Uterus (tissue), 4 donors: ENCODE measurements around the gene APOBEC2. TPM values are rescaled to one million over a fixed set of nuclear protein-coding genes. Genes with fewer than 3 reads are reported as not detected.

Source experiments
- DNase-seq, 2 donors: peaks; one replicate each; pipeline ENCODE4 v3.0.0-alpha.2; 2019 to 2020
- H3K27ac ChIP-seq, 2 donors: fragments of 200-600 bp; sonication (generic); 1 replicate in 1 of 2; 2 replicates in 1 of 2; pipeline ENCODE4 v1.5.1; 2016 to 2018
- H3K27me3 ChIP-seq, 2 donors: fragments of 200-600 bp; sonication (generic); one replicate each; pipeline ENCODE4 v1.5.1; 2018 to 2019; ENCODE audit warnings: control low read depth in 1 of 2
- H3K36me3 ChIP-seq, 2 donors: fragments of 200-600 bp; sonication (generic); one replicate each; pipeline ENCODE4 v1.5.1; 2019; ENCODE audit warnings: control low read depth in 1 of 2
- H3K4me1 ChIP-seq, 2 donors: fragments of 200-600 bp; sonication (generic); one replicate each; pipeline ENCODE4 v1.5.1; 2018 to 2019; ENCODE audit warnings: control low read depth in 1 of 2
- H3K4me3 ChIP-seq, 2 donors: fragments of 200-600 bp; sonication (generic); 1 replicate in 1 of 2; 2 replicates in 1 of 2; pipeline ENCODE4 v1.5.1; 2018 to 2019; ENCODE audit warnings: mild to moderate bottlenecking in 1 of 2
- H3K9me3 ChIP-seq, 2 donors: fragments of 200-600 bp; sonication (generic); one replicate each; pipeline ENCODE4 v1.5.1; 2019; ENCODE audit warnings: control low read depth in 1 of 2
- POLR2A ChIP-seq, 2 donors: fragments of 450-650 bp; IDR thresholded peaks; one replicate each; pipeline ENCODE4 v1.6.1; 2016; ENCODE audit warnings: antibody characterized with exemption in 2 of 2, mild to moderate bottlenecking in 1 of 2, moderate library complexity in 1 of 2
- intact Hi-C: fragments of 100-400 bp; cut with DNase I; formaldehyde crosslinking; loops from one replicate; pipeline ENCODE4 v1.15.1; 2023; ENCODE audit warnings: low total_unique reads
- total RNA-seq, 4 donors: library from RNA; depleted of rRNA in 3 of 4; stranded (reverse); fragments of >200 nt in 3 of 4; gene quantifications; one replicate each; pipeline versions ENCODE4 v1.1.0 to v1.2.4, GENCODE V29; 2014 to 2023
- TF ChIP-seq, protein P1 (sequence below), 4 experiments: fragments of 200-600 bp in 2 of 4; fragments of 450-650 bp in 2 of 4; sonication (generic) in 2 of 4; IDR thresholded peaks; one replicate each; pipeline ENCODE4 v1.5.1; 2016 to 2019; ENCODE audit warnings: antibody characterized with exemption in 4 of 4, mild to moderate bottlenecking in 2 of 4, moderate library complexity in 1 of 4
- donor health status: DM: yes; HTN: yes; CAD: no.

Gene APOBEC2
- total RNA-seq, 4 donors from 2014 or later, result not detected

DNA sequence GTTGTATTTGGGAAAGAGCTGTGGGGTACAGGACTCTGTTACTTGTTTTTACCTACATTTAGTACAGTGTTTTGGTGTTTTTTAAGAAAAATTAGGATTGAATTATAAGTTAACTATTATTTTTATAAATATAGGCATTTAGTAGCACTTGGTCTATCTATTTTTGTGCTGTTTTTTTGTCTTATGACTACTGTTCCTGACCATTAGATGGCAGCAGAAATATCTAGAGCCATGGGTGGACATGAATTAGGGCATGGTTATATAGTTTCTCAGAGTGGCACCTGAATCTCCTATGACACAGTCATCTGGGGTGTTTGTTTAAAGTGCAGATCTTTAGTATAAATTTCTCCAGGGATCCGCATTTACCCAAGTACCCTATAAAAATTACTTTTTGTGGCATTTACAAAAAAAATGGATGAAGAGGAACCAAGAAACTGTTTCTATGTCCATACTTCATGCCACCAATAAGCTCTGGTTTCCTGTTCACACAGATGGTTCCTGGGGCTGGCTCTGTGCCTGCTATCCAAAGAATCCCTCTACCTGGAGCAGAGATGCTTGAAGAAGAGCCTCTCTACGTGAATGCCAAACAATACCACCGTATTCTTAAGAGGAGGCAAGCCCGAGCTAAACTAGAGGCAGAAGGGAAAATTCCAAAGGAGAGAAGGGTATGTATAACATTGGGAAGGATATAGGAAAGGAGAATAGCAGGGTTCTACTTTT, 39.6 kb downstream of the APOBEC2 start:
- Histone ChIP-seq H3K27me3 (no peaks in the 10 kb centered on the region), H3K4me3 (no peak overlapping the region), H3K9me3 (no peaks in the 10 kb centered on the region), H3K27ac (no peak overlapping the region), H3K4me1 (no peaks in the 10 kb centered on the region), H3K36me3 (no peaks in the 10 kb centered on the region)
- DNase-seq, result no peak
- intact Hi-C loops, result no loop called here
- TF ChIP-seq, protein P1, sequence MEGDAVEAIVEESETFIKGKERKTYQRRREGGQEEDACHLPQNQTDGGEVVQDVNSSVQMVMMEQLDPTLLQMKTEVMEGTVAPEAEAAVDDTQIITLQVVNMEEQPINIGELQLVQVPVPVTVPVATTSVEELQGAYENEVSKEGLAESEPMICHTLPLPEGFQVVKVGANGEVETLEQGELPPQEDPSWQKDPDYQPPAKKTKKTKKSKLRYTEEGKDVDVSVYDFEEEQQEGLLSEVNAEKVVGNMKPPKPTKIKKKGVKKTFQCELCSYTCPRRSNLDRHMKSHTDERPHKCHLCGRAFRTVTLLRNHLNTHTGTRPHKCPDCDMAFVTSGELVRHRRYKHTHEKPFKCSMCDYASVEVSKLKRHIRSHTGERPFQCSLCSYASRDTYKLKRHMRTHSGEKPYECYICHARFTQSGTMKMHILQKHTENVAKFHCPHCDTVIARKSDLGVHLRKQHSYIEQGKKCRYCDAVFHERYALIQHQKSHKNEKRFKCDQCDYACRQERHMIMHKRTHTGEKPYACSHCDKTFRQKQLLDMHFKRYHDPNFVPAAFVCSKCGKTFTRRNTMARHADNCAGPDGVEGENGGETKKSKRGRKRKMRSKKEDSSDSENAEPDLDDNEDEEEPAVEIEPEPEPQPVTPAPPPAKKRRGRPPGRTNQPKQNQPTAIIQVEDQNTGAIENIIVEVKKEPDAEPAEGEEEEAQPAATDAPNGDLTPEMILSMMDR (IDR thresholded peaks at IDR 0.05), result no peak
- no peak for TF ChIP-seq POLR2A (IDR thresholded peaks at IDR 0.05)

DNA sequence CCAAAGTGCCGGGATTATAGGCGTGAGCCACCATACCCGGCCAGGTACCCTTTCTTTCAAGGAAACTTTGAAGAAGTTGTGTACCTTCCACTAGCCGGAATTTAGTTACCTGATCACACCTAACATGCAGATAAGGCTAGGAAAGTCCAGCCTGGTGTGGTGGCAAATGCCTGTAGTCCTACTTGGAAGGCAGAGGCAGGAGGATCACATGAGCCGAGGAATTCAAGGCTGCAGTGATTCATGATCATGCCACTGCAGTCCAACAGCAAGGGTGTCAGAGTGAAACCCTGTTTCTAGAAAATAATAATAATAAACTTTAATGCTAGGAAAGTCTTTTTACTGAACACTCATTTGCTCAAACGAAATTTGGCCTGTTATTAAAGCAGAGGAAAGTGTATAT, 40.7 kb downstream of the APOBEC2 start:
- intact Hi-C loops, result no loop called here
- H3K4me3 ChIP-seq, result no peak overlapping the region
- no peak overlapping the region for H3K27ac ChIP-seq
- TF ChIP-seq, protein P1 (IDR thresholded peaks at IDR 0.05), result no peak
- no peaks in the 10 kb centered on the region for H3K27me3 ChIP-seq
- no peaks in the 10 kb centered on the region for H3K4me1 ChIP-seq
- no peaks in the 10 kb centered on the region for H3K36me3 ChIP-seq
- no peaks in the 10 kb centered on the region for H3K9me3 ChIP-seq
- DNase-seq, result no peak

DNA sequence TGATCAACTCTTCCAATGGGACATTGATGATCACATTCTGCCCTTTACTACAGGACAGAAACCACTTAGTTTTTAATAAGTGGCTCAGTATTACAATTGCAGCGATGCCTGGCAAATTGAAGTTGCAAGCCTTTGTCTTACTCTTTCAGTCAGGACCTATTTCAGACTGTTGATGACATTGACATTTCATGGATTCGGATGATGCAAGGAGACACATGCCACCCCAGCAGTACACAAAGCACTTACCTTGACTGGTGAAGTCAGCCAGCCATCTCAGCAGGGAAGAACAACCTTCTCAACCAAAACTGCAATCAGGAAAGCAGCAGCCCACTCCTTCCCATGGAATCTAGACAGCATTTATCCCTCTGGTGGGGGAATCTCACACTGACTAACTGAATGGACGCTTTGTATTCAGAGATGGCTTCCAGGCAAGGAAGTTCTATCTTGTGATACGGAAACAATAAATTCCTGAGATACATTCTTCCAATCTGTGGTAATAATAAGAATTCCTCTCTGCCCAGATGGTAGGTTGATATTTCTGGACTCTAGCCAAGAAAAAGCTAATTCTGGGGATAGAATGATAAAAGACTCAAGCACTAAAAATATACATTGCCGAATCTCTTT, 44.6 kb downstream of the APOBEC2 start:
- Histone ChIP-seq H3K27ac (no peak overlapping the region), H3K9me3 (no peaks in the 10 kb centered on the region), H3K4me1 (no peaks in the 10 kb centered on the region), H3K4me3 (no peak overlapping the region), H3K27me3 (no peaks in the 10 kb centered on the region), H3K36me3 (no peaks in the 10 kb centered on the region)
- DNase-seq, result no peak
- intact Hi-C loops, result no loop called here
- no peak for TF ChIP-seq POLR2A (IDR thresholded peaks at IDR 0.05)

DNA sequence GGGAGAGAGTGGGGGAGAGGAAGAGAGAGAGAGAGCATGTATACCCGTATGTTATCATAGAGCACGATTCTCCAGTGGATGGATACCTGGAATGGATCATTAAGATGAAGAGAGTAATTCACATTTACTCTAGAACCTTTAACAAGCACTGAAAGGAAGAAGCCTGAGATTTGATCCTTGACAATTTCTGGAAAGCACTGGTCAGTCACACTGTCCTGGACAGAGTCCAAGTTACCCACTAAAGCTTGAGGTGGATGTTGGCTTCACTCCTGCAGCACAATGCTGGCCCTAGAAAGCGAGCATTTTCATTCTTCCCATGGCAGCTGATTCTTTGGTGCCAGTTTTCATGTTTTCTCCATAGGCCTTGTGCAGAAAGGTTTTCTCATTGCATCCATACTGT, 45.4 kb downstream of the APOBEC2 start:
- no peaks in the 10 kb centered on the region for H3K36me3 ChIP-seq
- intact Hi-C loops, result no loop called here
- no peak for DNase-seq
- no peaks in the 10 kb centered on the region for H3K4me1 ChIP-seq
- TF ChIP-seq POLR2A (IDR thresholded peaks at IDR 0.05), result no peak
- TF ChIP-seq, protein P1 (IDR thresholded peaks at IDR 0.05), result no peak
- no peaks in the 10 kb centered on the region for H3K9me3 ChIP-seq
- H3K27ac ChIP-seq, result no peak overlapping the region
- no peaks in the 10 kb centered on the region for H3K27me3 ChIP-seq
- H3K4me3 ChIP-seq, result no peak overlapping the region

DNA sequence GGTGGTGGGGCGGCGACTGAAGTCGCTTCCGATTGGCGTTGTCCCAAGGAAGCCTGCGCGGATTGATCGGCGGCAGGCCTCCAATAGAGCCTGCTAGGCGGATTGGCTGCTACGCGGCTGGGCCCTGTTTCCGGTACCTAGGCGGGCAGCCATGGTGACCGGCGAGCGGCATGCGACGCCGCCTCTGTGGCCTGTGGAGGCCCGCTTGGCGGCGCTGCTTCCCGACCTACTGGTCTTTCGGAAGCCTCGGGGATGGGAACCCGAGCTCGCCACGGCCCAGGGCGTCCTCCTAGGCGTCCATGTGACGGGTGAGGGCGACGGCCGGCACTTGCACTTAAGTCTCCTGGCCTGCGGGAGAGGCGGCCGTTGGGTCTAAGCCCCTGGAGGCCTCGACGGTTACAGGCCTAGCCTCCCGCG, 47.9 kb downstream of the APOBEC2 start:
- Histone ChIP-seq H3K27ac (no peak overlapping the region), H3K9me3 (no peaks in the 10 kb centered on the region), H3K27me3 (no peaks in the 10 kb centered on the region), H3K36me3 (no peaks in the 10 kb centered on the region), H3K4me3 (no peak overlapping the region), H3K4me1 (no peaks in the 10 kb centered on the region)
- no peak for TF ChIP-seq POLR2A (IDR thresholded peaks at IDR 0.05)
- TF ChIP-seq, protein P1 (IDR thresholded peaks at IDR 0.05), result no peak
- intact Hi-C loops, result no loop called here
- peak in 1 of 2 donors; percentile 15 for DNase-seq
